Liver (tissue), 3 donors: ENCODE results near the gene IQCH.

Source experiments
- EGR1 ChIP-seq, 2 donors: IDR thresholded peaks; 2 replicates each; pipeline ENCODE4 v1.6.1; 2016 to 2018; ENCODE audit warnings: antibody characterized with exemption in 2 of 2, low read depth in 2 of 2
- GABPA ChIP-seq, 2 donors: IDR thresholded peaks in 1 of 2; conservative IDR thresholded peaks in 1 of 2; 2 replicates each; pipeline ENCODE4 v1.6.1; 2016; ENCODE audit warnings: antibody characterized with exemption in 2 of 2, mild to moderate bottlenecking in 1 of 2, moderate library complexity in 1 of 2
- RAD21 ChIP-seq, 2 donors: IDR thresholded peaks; 2 replicates each; pipeline ENCODE4 v1.6.1; 2016; ENCODE audit warnings: antibody characterized with exemption in 2 of 2, mild to moderate bottlenecking in 2 of 2
- YY1 ChIP-seq: IDR thresholded peaks from 2 replicates; pipeline ENCODE4 v1.6.1; 2016; ENCODE audit warnings: antibody characterized with exemption, mild to moderate bottlenecking
- TF ChIP-seq, protein P1 (sequence below): fragments of 150-350 bp; IDR thresholded peaks from 2 replicates; pipeline ENCODE4 v1.5.1; 2017; ENCODE audit warnings: improper control_type of control experiment, low read depth, low read length; ENCODE audit not compliant: missing input control
- TF ChIP-seq, protein P2 (sequence below): IDR thresholded peaks from 2 replicates; pipeline ENCODE4 v1.6.1; 2016; ENCODE audit warnings: antibody characterized with exemption
- TF ChIP-seq, protein P3 (sequence below): IDR thresholded peaks from 2 replicates; pipeline ENCODE4 v1.6.1; 2016; ENCODE audit warnings: antibody characterized with exemption
- donor health status: healthy.
- donor health status: healthy.

DNA sequence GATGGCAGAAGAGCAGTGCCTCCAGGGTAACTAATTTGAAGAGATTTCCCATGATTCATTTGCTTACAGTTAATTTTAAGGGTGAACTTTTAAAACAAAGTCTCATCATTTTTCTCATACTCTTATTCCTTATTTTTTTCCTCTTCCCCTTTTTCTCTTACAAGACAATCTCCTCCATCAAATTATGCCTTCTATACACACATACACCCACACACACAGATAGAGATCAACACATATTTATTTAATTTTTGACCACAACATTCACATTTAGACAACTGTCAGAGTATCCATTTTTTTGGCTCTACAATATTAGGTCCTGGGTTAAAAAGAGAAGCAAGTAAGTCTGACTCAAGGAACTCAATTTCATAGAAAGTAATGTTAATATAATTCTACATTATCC is 37.7 kb upstream of the IQCH start:
- no peak for TF ChIP-seq GABPA (IDR thresholded peaks at IDR 0.05 in 1 of 2, conservative IDR thresholded peaks at IDR 0.05 in 1 of 2)
- TF ChIP-seq, protein P1, sequence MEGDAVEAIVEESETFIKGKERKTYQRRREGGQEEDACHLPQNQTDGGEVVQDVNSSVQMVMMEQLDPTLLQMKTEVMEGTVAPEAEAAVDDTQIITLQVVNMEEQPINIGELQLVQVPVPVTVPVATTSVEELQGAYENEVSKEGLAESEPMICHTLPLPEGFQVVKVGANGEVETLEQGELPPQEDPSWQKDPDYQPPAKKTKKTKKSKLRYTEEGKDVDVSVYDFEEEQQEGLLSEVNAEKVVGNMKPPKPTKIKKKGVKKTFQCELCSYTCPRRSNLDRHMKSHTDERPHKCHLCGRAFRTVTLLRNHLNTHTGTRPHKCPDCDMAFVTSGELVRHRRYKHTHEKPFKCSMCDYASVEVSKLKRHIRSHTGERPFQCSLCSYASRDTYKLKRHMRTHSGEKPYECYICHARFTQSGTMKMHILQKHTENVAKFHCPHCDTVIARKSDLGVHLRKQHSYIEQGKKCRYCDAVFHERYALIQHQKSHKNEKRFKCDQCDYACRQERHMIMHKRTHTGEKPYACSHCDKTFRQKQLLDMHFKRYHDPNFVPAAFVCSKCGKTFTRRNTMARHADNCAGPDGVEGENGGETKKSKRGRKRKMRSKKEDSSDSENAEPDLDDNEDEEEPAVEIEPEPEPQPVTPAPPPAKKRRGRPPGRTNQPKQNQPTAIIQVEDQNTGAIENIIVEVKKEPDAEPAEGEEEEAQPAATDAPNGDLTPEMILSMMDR: no peak
- TF ChIP-seq YY1: no peak
- TF ChIP-seq, protein P2, sequence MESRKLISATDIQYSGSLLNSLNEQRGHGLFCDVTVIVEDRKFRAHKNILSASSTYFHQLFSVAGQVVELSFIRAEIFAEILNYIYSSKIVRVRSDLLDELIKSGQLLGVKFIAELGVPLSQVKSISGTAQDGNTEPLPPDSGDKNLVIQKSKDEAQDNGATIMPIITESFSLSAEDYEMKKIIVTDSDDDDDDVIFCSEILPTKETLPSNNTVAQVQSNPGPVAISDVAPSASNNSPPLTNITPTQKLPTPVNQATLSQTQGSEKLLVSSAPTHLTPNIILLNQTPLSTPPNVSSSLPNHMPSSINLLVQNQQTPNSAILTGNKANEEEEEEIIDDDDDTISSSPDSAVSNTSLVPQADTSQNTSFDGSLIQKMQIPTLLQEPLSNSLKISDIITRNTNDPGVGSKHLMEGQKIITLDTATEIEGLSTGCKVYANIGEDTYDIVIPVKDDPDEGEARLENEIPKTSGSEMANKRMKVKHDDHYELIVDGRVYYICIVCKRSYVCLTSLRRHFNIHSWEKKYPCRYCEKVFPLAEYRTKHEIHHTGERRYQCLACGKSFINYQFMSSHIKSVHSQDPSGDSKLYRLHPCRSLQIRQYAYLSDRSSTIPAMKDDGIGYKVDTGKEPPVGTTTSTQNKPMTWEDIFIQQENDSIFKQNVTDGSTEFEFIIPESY: no peak
- TF ChIP-seq, protein P3, sequence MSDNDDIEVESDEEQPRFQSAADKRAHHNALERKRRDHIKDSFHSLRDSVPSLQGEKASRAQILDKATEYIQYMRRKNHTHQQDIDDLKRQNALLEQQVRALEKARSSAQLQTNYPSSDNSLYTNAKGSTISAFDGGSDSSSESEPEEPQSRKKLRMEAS: no peak
- no peak for TF ChIP-seq EGR1 (IDR thresholded peaks at IDR 0.05; ENCODE audit: low read depth in 2 of 2)
- TF ChIP-seq RAD21 (IDR thresholded peaks at IDR 0.05): no peak
